ENCODE results near the gene GPR132. TPM values are rescaled to one million over a fixed set of nuclear protein-coding genes. Genes with fewer than 3 reads are reported as not detected.

GPR132 gene
- polyA plus RNA-seq, 2 of the 4 experiments (the other 2 are of a cell fraction): 0.18 to 0.19 TPM

DNA sequence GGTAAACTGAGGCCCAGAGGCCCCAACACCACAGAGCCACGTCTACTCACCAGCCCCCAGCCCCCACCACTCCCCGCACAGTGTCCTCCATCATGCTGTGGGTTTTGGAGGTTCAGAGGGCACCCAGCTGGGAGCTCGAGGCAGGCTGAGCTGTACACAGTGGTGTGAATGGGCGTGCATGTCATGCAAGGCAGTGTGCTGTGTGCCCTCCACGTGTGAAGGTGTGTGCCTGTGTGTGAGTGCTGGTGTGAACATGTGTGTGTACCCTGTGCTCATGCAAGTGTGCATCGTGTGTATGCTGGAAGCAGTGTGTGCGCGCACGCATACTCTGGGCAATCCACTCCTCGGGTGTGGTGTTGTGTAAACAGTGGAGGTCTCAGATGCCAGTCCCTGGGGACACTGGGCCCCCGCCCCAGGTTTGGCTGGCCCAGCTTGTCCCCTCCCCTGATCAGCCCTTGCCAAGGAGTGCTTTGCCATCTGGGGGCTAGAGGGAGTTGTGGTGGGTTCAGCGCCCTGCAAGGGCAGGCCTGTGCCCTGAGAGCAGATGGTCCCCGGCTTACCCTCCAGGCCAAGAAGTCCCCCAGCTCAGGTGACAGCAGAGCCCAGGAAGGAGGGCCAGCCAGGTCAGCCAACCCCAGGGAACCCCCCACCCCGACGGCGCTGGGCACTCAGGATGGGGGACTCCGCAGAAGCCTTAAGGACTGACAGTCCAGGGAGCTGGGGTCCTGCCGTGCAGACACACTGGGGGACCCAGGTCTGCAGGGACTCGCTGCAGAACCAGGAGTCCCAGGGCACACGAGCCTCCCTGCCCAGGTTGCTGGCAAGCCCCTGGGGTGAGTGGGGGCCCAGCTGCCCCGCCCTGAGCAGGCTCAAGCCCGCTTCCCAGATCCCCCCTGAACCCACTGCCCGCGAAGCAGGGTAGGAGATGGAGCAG is 23.8 kb upstream of the GPR132 start (continued):
- TF ChIP-seq CBX2 (IDR thresholded peaks at IDR 0.05; ENCODE audit: borderline replicate concordance, low read depth) (no peak), POLR2A (IDR thresholded peaks at IDR 0.05; ENCODE audit: low read length) (peak; percentile 20; the same call in 1 of the 2 replicates), TFCP2L1 (CRISPR knock-in tag; IDR thresholded peaks at IDR 0.05) (no peak), BHLHE40 (IDR thresholded peaks at IDR 0.05; ENCODE audit: low read depth, low read length) (no peak), ZSCAN20 (CRISPR knock-in tag; IDR thresholded peaks at IDR 0.05) (no peak), HOXB5 (CRISPR knock-in tag; IDR thresholded peaks at IDR 0.05) (0 out of 2 replicates have a peak, but pooled peaks have one; percentile 56), MYC (IDR thresholded peaks at IDR 0.05; ENCODE audit: borderline replicate concordance, low read length) (no peak), RCOR1 (IDR thresholded peaks at IDR 0.05; ENCODE audit: low read depth, low read length) (no peak), HOXB13 (CRISPR knock-in tag; IDR thresholded peaks at IDR 0.05; ENCODE audit: low read depth) (no peak), MAFK (IDR thresholded peaks at IDR 0.05; ENCODE audit: partially characterized antibody) (no peak), HOXA7 (CRISPR knock-in tag; IDR thresholded peaks at IDR 0.05) (no peak; the same call in 1 of the 2 replicates), TP53 (CRISPR knock-in tag; IDR thresholded peaks at IDR 0.05) (no peak), JUNB (IDR thresholded peaks at IDR 0.05) (no peak), GATA3 (IDR thresholded peaks at IDR 0.05; ENCODE audit: borderline replicate concordance) (no peak), POLR2AphosphoS2 (conservative IDR thresholded peaks at IDR 0.05; ENCODE audit: low read length) (no peak), RFX5 (IDR thresholded peaks at IDR 0.05) (no peak), SMC3 (IDR thresholded peaks at IDR 0.05) (no peak), FOSB (CRISPR knock-in tag; IDR thresholded peaks at IDR 0.05) (peak; percentile 82; the same call in 1 of the 2 replicates), NFE2L2 (conservative IDR thresholded peaks at IDR 0.05; ENCODE audit: low read length) (no peak), ESRRA (IDR thresholded peaks at IDR 0.05; ENCODE audit: borderline replicate concordance, low read length) (no peak), EHMT2 (IDR thresholded peaks at IDR 0.05; ENCODE audit: low read depth) (no peak)
- TF ChIP-seq, protein P1, sequence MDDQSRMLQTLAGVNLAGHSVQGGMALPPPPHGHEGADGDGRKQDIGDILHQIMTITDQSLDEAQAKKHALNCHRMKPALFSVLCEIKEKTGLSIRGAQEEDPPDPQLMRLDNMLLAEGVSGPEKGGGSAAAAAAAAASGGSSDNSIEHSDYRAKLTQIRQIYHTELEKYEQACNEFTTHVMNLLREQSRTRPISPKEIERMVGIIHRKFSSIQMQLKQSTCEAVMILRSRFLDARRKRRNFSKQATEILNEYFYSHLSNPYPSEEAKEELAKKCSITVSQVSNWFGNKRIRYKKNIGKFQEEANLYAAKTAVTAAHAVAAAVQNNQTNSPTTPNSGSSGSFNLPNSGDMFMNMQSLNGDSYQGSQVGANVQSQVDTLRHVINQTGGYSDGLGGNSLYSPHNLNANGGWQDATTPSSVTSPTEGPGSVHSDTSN (IDR thresholded peaks at IDR 0.05): no peak
- TF ChIP-seq, protein P2, sequence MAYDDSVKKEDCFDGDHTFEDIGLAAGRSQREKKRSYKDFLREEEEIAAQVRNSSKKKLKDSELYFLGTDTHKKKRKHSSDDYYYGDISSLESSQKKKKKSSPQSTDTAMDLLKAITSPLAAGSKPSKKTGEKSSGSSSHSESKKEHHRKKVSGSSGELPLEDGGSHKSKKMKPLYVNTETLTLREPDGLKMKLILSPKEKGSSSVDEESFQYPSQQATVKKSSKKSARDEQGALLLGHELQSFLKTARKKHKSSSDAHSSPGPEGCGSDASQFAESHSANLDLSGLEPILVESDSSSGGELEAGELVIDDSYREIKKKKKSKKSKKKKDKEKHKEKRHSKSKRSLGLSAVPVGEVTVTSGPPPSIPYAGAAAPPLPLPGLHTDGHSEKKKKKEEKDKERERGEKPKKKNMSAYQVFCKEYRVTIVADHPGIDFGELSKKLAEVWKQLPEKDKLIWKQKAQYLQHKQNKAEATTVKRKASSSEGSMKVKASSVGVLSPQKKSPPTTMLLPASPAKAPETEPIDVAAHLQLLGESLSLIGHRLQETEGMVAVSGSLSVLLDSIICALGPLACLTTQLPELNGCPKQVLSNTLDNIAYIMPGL (CRISPR knock-in tag; IDR thresholded peaks at IDR 0.05; ENCODE audit: borderline replicate concordance): no peak
- TF ChIP-seq, protein P3, sequence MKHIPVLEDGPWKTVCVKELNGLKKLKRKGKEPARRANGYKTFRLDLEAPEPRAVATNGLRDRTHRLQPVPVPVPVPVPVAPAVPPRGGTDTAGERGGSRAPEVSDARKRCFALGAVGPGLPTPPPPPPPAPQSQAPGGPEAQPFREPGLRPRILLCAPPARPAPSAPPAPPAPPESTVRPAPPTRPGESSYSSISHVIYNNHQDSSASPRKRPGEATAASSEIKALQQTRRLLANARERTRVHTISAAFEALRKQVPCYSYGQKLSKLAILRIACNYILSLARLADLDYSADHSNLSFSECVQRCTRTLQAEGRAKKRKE (CRISPR knock-in tag; IDR thresholded peaks at IDR 0.05; ENCODE audit: low read depth): no peak
- TF ChIP-seq, protein P4, sequence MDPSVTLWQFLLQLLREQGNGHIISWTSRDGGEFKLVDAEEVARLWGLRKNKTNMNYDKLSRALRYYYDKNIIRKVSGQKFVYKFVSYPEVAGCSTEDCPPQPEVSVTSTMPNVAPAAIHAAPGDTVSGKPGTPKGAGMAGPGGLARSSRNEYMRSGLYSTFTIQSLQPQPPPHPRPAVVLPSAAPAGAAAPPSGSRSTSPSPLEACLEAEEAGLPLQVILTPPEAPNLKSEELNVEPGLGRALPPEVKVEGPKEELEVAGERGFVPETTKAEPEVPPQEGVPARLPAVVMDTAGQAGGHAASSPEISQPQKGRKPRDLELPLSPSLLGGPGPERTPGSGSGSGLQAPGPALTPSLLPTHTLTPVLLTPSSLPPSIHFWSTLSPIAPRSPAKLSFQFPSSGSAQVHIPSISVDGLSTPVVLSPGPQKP (IDR thresholded peaks at IDR 0.05; ENCODE audit: low read depth, low read length): no peak

Data from A549 (cell line).